NCI-H2196 treated with DMSO at 0.1 percent for 48 hours (cell line): ENCODE data around the gene TRABD2B.

Experiments used
- DNase-seq: peaks from one replicate; lab custom pipeline; 2025; ENCODE audit not compliant: unreplicated experiment; lab: John Stamatoyannopoulos, UW

The TRABD2B gene

DNA sequence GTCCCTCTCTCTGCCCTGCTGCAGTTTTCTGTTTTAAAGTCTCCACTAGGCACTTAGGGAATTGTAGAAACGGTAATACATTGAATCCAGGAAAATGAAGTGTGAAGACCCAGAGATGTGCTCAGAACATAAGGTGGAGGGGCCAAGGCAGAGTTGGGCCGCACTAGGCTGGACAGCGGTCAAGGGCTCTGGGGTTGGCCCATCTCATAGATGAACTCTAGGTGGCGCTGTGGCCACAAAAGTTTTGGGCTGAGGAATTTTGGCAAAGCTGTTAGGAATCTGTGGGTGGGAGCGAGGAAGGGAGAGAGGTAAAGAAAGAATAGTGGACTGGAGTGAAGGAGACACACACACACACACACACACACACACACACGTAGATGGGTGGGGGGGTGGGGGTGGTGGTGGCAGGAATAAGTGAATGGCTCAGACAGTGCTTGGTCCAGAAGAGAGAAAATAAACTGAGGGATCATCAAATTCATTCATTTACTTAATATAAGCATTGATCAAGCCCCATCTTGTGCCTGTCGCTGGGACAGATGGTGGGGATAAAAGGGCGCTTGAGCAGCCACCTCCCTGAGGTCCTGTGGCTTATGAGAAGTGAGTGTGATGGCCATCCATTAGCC lies 258.5 kb downstream of the TRABD2B start:
- DNase-seq, result no peak

- no peak for DNase-seq
Observed at GRCh38 chr1:47732489-47732888, 264.7 kb downstream of the TRABD2B start.

DNA sequence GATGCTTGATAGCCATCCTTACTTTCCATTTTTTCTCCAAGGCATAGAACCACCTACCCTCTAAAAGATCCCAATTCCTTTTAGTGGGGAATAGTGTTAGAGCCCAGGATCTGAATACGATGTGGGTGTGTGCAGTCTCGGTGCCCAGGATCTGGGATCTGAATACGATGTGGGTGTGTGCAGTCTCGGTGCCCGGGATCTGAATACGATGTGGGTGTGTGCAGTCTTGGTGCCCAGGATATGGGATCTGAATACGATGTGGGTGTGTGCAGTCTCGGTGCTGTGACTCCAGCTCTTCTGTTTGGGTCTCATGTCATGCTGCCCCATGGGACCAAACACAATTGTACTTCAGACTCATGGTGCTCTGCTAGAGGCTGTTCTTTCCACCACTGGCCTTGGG lies 265.5 kb downstream of the TRABD2B start:
- DNase-seq, result no peak

- DNase-seq, result no peak
Observed at GRCh38 chr1:47729685-47730084, 267.5 kb downstream of the TRABD2B start.

- DNase-seq, result no peak
Observed at GRCh38 chr1:47727697-47728085, 269.5 kb downstream of the TRABD2B start.

DNA sequence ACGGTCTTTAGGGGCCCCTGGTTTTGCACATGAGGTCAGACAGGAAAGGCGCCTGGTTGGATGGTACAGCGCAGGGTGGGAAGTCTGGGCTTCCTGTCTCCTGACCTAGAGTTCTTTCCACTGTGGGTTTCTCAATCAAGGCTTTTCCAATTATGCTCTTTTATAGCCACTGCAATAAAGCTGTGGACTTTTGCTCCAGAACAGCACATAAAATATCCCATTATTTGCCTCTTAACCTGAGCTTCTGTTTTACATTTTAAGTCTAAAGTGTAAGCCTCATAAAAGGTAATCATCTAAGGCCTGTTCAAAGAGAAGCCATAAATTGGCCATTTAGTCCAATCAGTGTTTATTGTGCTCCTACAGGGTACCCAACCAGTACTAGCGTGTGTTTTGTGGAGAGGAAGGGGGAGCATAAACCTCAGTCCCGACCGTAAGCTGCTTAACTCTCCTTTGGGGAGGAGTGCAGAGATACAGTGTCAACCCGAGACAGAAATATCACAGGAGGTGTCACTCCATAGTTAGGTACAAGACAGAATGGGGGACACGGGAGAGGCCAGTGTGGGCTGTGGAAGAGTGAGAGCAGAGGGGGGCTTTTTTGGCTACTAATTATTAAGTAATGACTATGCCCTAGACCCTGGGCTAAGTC lies 270.0 kb downstream of the TRABD2B start:
- no peak for DNase-seq

DNA sequence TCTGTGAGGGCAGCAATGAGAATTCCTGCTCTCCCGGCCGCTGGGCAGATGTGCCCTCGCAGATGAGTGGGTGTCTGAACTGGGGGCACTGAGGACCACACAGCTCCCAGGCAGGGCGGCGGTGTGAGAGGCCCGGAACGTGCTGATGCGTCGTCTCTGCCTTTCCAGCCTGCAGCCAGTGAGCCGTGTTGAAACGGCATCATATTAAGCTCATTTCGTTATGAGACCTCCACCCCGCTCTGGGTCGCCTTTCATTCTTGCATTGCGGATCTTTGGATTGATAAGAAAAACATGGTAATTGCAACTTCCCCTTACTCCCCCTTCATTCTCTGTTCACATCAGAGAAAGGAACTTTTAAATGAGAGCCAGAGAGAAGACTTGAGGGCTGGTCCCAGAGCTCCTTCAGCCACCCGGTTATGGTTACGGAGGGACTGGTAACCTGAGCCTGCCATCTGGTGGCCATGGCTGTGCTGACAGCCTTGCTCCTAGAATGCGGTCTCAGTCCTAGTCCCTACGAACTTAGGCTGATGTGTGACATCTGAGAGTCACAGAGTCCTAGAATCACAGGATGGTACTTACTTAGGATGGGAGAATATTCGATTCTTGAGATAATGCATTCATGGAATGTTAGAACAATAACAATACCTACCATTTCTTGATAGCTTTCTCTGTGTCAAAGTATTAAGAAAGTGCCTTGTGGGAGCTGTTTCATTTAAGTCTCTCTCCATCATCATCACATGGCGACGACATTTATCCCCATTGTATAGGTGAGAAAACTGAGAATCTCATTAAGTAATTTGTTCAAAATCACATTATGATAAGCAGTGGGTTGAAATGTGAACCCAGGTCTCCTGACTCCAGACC lies 271.0 kb downstream of the TRABD2B start:
- peak; percentile 52 for DNase-seq

DNA sequence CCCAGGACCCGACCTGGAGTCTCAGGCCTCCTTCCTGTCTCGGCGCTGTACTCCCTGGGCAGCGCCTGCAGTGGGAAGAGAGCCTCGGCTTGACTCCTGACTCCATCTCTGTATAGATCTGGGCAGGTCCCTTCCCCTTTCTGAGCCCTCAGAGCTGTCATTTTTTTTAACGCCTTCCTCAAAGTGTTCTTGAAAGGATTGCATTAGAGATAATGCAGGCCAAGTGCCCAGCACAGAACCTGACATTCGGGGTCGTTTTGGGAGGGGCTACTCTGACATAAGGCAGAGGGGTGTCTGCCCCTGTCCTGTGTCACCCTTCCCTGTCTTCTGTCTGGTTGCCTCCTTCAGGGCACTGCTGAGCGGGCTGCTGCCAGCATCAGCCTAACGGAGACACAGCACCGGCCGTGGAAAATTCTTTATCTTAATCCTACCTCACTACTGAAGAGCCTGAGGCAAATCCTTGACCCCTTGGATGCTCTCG lies 271.6 kb downstream of the TRABD2B start:
- DNase-seq, result no peak

DNA sequence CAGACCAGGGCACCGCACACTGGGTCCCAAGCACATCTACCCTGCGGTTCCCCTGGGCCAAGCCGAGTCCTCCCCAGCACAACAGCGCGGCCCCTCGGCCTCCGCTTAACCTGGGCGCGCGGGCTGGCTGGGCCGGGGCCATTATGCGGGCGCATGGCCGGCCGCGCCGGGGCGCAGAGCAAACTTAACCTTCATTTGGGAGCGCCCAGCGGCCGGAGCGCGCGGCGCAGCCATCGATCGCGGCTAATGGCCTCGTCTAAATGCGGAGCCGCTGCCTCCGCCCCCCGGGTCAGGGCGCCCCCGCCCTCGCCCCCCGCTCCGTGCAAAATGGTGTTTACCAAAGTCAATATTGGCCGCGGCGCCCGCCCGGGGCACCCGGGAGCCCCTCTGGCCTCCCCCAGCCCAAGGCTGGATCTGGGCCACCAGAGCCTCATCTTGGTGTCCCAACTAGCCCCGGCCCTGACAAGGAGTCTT lies 272.1 kb downstream of the TRABD2B start:
- no peak for DNase-seq

DNA sequence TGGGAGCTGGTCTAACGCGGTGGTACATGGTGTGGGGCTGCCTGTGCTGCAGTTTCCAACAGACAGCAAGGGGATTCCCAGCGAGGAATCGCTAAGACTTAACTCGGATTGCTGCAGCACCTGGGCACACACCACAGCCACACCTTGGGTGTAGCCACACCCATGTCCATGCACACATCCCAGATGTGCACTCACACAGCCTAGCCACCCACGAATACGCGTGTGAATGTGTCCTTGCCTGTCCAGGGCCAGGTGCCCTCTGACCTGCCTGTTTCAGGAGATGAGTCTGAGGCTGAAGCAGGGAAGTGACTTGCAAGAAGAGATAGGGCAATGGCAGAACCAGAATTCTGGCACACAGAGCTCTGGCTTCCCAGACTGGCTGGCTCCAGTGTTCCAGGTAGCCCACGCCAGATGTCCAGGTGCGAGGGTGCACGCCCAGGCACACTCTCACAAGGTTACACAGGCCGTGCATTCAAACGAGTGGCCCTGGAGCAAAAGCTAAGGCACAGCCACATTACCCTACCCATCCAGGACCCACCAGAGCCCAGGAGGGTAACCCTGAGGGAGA lies 272.7 kb downstream of the TRABD2B start:
- DNase-seq, result no peak

DNA sequence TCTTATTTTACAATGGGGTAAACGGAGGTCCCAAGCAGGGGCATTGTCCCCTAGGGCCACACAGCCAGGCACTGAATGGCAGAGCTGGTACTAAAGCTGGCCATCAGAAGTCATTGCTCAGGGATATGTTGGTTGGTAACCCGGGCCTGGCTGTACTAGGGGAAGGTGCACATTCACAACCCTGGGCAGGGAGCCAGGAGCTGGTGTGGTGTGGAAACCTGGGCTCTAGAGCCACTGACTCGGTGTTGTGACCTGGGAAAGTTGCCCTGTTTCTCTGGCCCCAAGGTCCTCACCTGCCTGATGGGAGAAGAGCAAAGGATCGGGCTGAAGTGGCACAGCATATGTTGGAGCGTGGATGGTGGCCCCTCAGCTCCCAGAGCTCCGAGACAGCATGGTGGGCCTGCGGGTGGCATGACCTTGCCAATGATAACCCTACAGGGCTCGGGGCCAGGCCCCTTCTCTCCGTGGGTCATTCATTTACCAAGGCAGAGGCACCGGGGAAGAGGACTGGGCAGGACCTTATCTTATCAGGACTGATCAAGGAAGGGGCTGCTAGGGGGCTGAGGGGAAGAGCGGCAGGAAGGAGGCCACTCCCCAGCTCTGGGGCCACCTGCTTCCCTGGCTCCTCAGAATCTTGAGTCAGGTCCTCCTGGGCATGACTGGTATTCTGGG lies 274.1 kb downstream of the TRABD2B start:
- no peak for DNase-seq

DNA sequence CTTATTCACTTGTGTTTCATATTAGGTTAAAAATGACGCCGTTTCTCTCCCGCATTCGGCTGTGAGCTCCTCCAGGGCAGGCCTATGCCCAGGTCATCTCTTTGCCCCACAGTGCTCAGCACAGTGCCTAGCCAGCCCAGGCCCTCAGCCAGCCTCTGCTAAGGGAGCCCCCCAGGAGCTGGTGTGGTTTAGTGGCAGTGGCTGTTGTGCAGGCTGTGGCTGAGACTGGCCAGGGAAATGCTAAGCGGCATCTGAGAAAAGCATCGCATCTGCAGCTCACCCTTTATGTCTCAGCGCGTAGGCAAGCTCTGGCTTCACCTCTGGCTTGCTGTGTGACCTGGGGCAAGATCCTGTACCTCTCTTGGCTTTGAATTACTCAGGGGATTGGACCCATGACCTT lies 275.1 kb downstream of the TRABD2B start:
- no peak for DNase-seq

DNA sequence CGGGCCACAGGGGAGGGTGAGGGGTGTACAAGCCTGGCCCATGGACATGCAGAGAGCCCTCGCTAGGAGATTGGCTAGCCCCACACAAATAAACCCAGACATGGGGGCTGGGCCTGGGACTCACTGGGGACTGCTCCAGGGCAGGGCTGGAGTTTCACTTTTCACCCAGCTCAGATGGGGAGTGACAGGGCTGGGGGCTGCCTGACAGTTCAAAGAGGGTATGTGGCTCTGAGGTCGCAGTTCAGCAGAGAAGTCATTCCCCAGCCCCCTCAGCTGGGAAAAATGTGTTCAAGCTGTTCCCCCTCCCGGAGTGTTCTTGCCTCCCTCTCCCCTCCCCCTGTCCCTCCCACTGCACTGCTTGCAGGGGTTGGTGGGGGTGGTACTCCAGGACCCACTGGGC lies 277.1 kb downstream of the TRABD2B start:
- no peak for DNase-seq

DNA sequence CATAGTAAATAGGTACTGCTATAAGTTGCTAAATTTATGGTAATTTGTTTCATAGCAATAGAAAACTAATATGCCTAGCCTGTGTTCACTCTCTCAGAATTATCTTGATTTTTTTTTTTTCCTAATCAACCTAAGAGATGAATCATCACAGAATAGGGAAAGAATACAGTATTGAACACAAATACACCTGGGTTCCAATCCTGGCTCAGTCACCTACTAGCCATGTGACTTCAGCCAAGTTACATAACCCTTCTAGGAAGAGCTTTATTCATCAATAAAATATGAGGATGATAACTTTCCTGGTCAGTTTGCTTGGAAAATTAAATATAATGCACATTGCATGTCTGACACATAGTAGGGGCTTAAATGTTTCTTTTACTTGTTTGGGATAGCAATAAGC lies 279.8 kb downstream of the TRABD2B start:
- DNase-seq, result no peak

DNA sequence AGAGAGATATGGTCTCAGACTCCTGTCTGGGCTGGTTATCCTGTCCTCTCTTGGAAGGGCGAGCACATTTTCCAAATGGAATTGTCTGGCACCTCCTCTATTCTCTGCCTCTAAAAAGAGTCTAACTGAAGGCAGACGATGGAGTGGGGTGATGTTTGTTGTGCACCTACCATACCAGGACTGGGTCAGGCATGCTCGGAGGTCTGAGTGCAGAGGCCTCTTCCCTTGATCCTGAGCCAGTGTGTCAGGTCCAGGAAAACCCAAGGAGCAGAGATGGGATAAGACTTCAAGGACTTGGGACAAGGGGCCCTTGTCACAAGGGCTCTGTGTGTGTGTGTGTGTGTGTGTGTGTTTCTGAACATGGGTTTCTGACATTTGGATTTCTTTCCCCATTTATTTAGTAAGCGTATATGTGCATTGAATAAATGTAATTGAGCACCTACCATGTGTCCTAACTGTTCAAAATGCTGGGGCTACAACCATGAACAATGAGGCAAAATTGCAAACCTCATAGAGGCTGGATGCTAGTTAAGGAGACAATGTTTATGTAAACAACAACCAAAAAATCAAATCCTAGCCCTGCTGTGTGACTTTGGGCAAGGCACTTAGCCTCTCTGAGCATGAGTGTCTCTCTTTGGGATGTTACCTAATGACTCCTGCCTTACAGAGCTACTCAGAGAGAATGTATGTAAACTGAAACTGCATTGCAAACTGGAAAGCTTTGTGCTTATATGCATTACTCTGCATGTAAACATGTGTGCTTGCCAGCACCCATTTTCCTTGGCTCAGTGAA lies 283.0 kb downstream of the TRABD2B start:
- DNase-seq, result no peak

GRCh38 chr1:47713333-47713953 lies 283.7 kb downstream of the TRABD2B start:
- no peak for DNase-seq

- no peak for DNase-seq
Observed at GRCh38 chr1:47712596-47713299, 284.4 kb downstream of the TRABD2B start.

GRCh38 chr1:47711848-47712492 lies 285.2 kb downstream of the TRABD2B start:
- DNase-seq, result no peak
